K562 (cell line): ENCODE data around the gene PRSS38. TPM values are rescaled to one million over a fixed set of nuclear protein-coding genes. Genes with fewer than 3 reads are reported as not detected.
A peak's percentile ranks its signal among the peaks of the same experiment; 100 is the strongest.

Experiments used
- ATAC-seq: fragments of 200-7000 bp; cut with Tn5 transposase; 3 replicates; pipeline ENCODE4 v1.9.1; 2020; ENCODE audit warnings: moderate library complexity
- BruUV-seq: library from RNA; stranded (reverse); fragments of 400-500 nt; replicated peaks from 2 replicates; lab custom pipeline; 2021; lab: Mats Ljungman, UMichigan
- CTCF ChIA-PET: fragments of 300-600 bp; formaldehyde crosslinking; extraction: SDS; loops from one replicate; lab custom pipeline; 2021; ENCODE audit warnings: low intra/inter-chr PET ratio; lab: Yijun Ruan, JAX
- POLR2A ChIA-PET: fragments of 300-600, 350-650 bp; sonication (Branson Sonifier 250); formaldehyde crosslinking; extraction: SDS; loops from one replicate; lab custom pipeline; 2021; ENCODE audit warnings: antibody characterized with exemption, inconsistent platforms; lab: Yijun Ruan, JAX
- DNase-seq, 4 experiments: peaks; one replicate each; pipeline versions ENCODE4 v3.0.0 to v3.0.0-alpha.2; 2011 to 2018; ENCODE audit warnings: low spot score in 3 of 4, mixed read lengths in 3 of 4; ENCODE audit errors: extremely low read depth in 1 of 4
- FAIRE-seq: peaks from 2 replicates; lab custom pipeline; 2011; peaks lifted over from hg19 to GRCh38; lab: Jason Lieb, UNC
- H2AFZ ChIP-seq: 2 replicates; pipeline ENCODE4 v1.6.0; 2011; ENCODE audit warnings: low read depth, low read length, control low read depth, inconsistent platforms
- H3K27ac ChIP-seq: fragments of 200-600 bp; 3 replicates; pipeline ENCODE4 v1.8.0; 2011; ENCODE audit warnings: low read depth, mild to moderate bottlenecking, control low read depth, inconsistent platforms, low read length, moderate library complexity, mixed read lengths; ENCODE audit errors: extremely low read depth
- H3K27me3 ChIP-seq, 2 experiments: fragments of 300-600 bp in 1 of 2; 2 replicates in 1 of 2; 3 replicates in 1 of 2; pipeline versions ENCODE4 v1.6.0 to v1.8.0; 2011; ENCODE audit warnings: inconsistent platforms in 2 of 2, low read length in 2 of 2, mild to moderate bottlenecking in 1 of 2, mixed read lengths in 1 of 2, moderate library complexity in 1 of 2; ENCODE audit not compliant: control insufficient read depth in 2 of 2, insufficient read depth in 2 of 2
- H3K36me3 ChIP-seq: fragments of 300-600 bp; 3 replicates; pipeline ENCODE4 v1.8.0; 2011; ENCODE audit warnings: mild to moderate bottlenecking, low read length, inconsistent platforms; ENCODE audit not compliant: control insufficient read depth, insufficient read depth
- H3K4me1 ChIP-seq, 2 experiments: fragments of 200-600 bp in 1 of 2; replicated peaks in 1 of 2; 2 replicates in 1 of 2; 3 replicates in 1 of 2; pipeline versions ENCODE4 v1.5.1 to v1.8.0; 2011; ENCODE audit warnings: inconsistent platforms in 2 of 2, low read length in 2 of 2, mild to moderate bottlenecking in 1 of 2, mixed read lengths in 1 of 2, moderate library complexity in 1 of 2; ENCODE audit not compliant: control insufficient read depth in 2 of 2, insufficient read depth in 2 of 2
- H3K4me2 ChIP-seq: 2 replicates; pipeline ENCODE4 v1.6.1; 2011; ENCODE audit warnings: low read length, control low read depth, inconsistent platforms, mixed read lengths; ENCODE audit not compliant: insufficient read depth
- H3K4me3 ChIP-seq: fragments of 200-600 bp; sonication (generic), shearing (Covaris generic); 2 replicates; pipeline ENCODE4 v1.5.1; 2016; ENCODE audit warnings: control low read depth, inconsistent platforms
- H3K79me2 ChIP-seq: fragments of 200-600 bp; 3 replicates; pipeline ENCODE4 v1.8.0; 2011; ENCODE audit warnings: low read length, inconsistent platforms; ENCODE audit not compliant: control insufficient read depth, insufficient read depth
- H3K9ac ChIP-seq, 2 experiments: 2 replicates each; pipeline versions ENCODE4 v1.6.0 to v1.6.1; 2011; ENCODE audit warnings: low read depth in 2 of 2, low read length in 2 of 2, control low read depth in 1 of 2, inconsistent platforms in 1 of 2, mild to moderate bottlenecking in 1 of 2, mixed read lengths in 1 of 2; ENCODE audit not compliant: insufficient read depth in 1 of 2
- H3K9me1 ChIP-seq: one replicate; pipeline ENCODE4 v1.6.0; 2011; ENCODE audit warnings: inconsistent platforms, mild to moderate bottlenecking, low read length, moderate library complexity; ENCODE audit not compliant: control insufficient read depth, insufficient read depth
- H3K9me3 ChIP-seq: replicated peaks from 2 replicates; pipeline ENCODE4 v1.5.1; 2011; ENCODE audit warnings: low read depth, low read length, inconsistent platforms; ENCODE audit not compliant: control insufficient read depth, insufficient read depth
- H4K20me1 ChIP-seq: replicated peaks from 2 replicates; pipeline ENCODE4 v1.6.1; 2011; ENCODE audit warnings: low read length, inconsistent platforms, mixed read lengths; ENCODE audit not compliant: control insufficient read depth, insufficient read depth
- L3MBTL2 ChIP-seq: fragments of 450-650 bp; IDR thresholded peaks from 2 replicates; pipeline ENCODE4 v1.6.1; 2016; ENCODE audit warnings: mild to moderate bottlenecking, moderate library complexity
- SRSF9 ChIP-seq: fragments of 200-400 bp; formaldehyde crosslinking; IDR thresholded peaks from 2 replicates; pipeline ENCODE4 v1.6.1; 2017; ENCODE audit warnings: low read depth, low read length, borderline replicate concordance
- ZNF707 ChIP-seq: fragments of 250-450 bp; sonication (Bioruptor Pico); conservative IDR thresholded peaks from 2 replicates; pipeline ENCODE4 v1.8.0; 2022; ENCODE audit warnings: inconsistent platforms, mild to moderate bottlenecking, moderate library complexity
- WGBS: fragments of 100-300 bp; shearing (Covaris generic); methylation state at CpG from one replicate; pipeline ENCODE4 v1.1.6; 2016; ENCODE audit warnings: low coverage, mixed read lengths; ENCODE audit not compliant: insufficient coverage; ENCODE audit errors: missing lambda C conversion rate; 5-methylcytosine and 5-hydroxymethylcytosine counted together
- in situ Hi-C: fragments of 300-500 bp; cut with MboI; formaldehyde crosslinking; loops from 4 replicates; pipeline ENCODE4 v1.15.0; 2018; ENCODE audit warnings: inconsistent platforms, mixed read lengths
- intact Hi-C: fragments of 100-400 bp; cut with micrococcal nuclease; formaldehyde crosslinking; loops from 2 replicates; pipeline ENCODE4 v1.14.2; 2022
- polyA plus RNA-seq, 8 experiments: library from polyadenylated mRNA; depleted of rRNA in 4 of 8; stranded (reverse) in 5 of 8; unstranded in 3 of 8; fragments of >200 nt; fragmentation: Nextera tagmentation in 2 of 8; fragmentation: Illumina TruSeq in 1 of 8; extraction: Ambion mirVana in 2 of 8; extraction: Trizol in 1 of 8; gene quantifications; 2 replicates each; pipeline versions ENCODE4 v1.2.1 to v1.2.3, GENCODE V29; 2011 to 2014; ENCODE audit warnings: inconsistent platforms in 1 of 8, missing spikeins in 1 of 8
- total RNA-seq, 7 experiments: library from RNA; depleted of rRNA in 6 of 7; stranded (reverse); fragments of >200 nt in 6 of 7; fragmentation: Illumina TruSeq in 2 of 7; extraction: Trizol in 2 of 7; gene quantifications; 2 replicates each; pipeline versions ENCODE4 v1.2.1 to v1.2.3, GENCODE V29; 2011 to 2021; ENCODE audit warnings: low replicate concordance in 1 of 7
- TF ChIP-seq, protein P1 (sequence below): fragments of 250-450 bp; sonication (Bioruptor Pico); IDR thresholded peaks from 2 replicates; pipeline ENCODE4 v1.4.0; 2020; ENCODE audit warnings: mild to moderate bottlenecking, moderate library complexity
- TF ChIP-seq, protein P2 (sequence below): fragments of 450-650 bp; IDR thresholded peaks from 2 replicates; pipeline ENCODE4 v1.6.1; 2016; ENCODE audit warnings: low read depth
- TF ChIP-seq, protein P3 (sequence below): fragments of 450-650 bp; formaldehyde crosslinking; conservative IDR thresholded peaks from 2 replicates; pipeline ENCODE4 v1.4.0; 2022; ENCODE audit warnings: mild to moderate bottlenecking, missing genetic modification characterization

PRSS38 gene
- total and polyA plus RNA-seq, 9 of the 15 experiments (the other 6 are each of a cell fraction or from before 2014, with no cell fraction given) = 0.09 to 0.14 TPM; not detected in 7

DNA sequence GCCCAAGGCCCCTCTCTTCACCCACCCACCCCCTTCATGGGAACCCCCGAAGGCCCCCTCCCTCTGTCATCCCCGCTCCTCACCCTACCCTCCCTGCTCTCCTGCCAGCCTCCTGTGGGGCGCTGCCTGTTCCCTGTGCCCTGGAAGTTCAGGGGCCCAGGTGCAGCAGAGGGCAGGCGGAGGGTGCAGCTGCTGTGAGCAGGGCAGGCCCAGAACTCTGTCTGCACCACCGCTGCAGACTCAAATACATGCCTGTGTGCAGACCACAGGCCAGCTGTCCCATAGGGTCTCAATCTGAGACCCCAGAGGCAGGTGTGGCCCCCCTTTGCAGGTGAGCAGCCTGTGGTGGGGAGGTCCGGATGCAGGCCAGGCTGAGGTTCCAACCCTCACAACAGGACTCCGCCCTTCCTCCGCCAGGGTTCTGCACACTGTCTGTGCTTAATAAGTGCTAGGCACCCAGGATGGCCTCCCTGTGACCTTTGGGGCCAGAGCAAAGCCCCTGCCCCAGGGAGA is 69.7 kb downstream of the PRSS38 start:
- in situ Hi-C loops = no loop called here
- CTCF ChIA-PET = no interaction called here
- TF ChIP-seq L3MBTL2 (no peak), SRSF9 (no peak), ZNF707 (CRISPR knock-in tag) (0 out of 2 replicates have a peak, but pooled peaks have one; percentile 15)
- TF ChIP-seq, protein P1, sequence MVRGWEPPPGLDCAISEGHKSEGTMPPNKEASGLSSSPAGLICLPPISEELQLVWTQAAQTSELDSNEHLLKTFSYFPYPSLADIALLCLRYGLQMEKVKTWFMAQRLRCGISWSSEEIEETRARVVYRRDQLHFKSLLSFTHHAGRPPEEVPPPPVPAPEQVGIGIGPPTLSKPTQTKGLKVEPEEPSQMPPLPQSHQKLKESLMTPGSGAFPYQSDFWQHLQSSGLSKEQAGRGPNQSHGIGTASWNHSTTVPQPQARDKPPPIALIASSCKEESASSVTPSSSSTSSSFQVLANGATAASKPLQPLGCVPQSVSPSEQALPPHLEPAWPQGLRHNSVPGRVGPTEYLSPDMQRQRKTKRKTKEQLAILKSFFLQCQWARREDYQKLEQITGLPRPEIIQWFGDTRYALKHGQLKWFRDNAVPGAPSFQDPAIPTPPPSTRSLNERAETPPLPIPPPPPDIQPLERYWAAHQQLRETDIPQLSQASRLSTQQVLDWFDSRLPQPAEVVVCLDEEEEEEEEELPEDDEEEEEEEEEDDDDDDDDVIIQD (CRISPR knock-in tag) = no peak
- TF ChIP-seq, protein P2, sequence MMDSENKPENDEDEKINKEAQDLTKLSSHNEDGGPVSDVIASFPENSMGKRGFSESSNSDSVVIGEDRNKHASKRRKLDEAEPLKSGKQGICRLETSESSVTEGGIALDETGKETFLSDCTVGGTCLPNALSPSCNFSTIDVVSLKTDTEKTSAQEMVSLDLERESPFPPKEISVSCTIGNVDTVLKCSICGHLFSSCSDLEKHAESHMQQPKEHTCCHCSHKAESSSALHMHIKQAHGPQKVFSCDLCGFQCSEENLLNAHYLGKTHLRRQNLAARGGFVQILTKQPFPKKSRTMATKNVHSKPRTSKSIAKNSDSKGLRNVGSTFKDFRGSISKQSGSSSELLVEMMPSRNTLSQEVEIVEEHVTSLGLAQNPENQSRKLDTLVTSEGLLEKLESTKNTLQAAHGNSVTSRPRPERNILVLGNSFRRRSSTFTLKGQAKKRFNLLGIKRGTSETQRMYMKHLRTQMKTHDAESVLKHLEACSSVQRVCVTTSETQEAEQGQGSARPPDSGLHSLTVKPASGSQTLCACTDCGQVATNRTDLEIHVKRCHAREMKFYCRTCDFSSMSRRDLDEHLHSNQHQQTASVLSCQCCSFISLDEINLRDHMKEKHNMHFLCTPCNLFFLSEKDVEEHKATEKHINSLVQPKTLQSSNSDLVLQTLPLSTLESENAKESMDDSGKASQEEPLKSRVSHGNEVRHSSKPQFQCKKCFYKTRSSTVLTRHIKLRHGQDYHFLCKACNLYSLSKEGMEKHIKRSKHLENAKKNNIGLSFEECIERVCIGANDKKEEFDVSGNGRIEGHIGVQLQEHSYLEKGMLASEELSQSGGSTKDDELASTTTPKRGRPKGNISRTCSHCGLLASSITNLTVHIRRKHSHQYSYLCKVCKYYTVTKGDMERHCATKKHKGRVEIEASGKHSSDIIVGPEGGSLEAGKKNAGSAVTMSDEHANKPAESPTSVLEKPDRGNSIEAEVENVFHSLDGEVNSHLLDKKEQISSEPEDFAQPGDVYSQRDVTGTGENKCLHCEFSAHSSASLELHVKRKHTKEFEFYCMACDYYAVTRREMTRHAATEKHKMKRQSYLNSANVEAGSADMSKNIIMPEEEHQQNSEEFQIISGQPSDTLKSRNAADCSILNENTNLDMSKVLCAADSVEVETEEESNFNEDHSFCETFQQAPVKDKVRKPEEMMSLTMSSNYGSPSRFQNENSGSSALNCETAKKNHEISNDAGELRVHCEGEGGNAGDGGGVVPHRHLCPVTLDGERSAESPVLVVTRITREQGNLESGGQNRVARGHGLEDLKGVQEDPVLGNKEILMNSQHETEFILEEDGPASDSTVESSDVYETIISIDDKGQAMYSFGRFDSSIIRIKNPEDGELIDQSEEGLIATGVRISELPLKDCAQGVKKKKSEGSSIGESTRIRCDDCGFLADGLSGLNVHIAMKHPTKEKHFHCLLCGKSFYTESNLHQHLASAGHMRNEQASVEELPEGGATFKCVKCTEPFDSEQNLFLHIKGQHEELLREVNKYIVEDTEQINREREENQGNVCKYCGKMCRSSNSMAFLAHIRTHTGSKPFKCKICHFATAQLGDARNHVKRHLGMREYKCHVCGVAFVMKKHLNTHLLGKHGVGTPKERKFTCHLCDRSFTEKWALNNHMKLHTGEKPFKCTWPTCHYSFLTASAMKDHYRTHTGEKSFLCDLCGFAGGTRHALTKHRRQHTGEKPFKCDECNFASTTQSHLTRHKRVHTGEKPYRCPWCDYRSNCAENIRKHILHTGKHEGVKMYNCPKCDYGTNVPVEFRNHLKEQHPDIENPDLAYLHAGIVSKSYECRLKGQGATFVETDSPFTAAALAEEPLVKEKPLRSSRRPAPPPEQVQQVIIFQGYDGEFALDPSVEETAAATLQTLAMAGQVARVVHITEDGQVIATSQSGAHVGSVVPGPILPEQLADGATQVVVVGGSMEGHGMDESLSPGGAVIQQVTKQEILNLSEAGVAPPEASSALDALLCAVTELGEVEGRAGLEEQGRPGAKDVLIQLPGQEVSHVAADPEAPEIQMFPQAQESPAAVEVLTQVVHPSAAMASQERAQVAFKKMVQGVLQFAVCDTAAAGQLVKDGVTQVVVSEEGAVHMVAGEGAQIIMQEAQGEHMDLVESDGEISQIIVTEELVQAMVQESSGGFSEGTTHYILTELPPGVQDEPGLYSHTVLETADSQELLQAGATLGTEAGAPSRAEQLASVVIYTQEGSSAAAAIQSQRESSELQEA = no peak
- TF ChIP-seq, protein P3, sequence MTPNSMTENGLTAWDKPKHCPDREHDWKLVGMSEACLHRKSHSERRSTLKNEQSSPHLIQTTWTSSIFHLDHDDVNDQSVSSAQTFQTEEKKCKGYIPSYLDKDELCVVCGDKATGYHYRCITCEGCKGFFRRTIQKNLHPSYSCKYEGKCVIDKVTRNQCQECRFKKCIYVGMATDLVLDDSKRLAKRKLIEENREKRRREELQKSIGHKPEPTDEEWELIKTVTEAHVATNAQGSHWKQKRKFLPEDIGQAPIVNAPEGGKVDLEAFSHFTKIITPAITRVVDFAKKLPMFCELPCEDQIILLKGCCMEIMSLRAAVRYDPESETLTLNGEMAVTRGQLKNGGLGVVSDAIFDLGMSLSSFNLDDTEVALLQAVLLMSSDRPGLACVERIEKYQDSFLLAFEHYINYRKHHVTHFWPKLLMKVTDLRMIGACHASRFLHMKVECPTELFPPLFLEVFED (CRISPR knock-in tag) = no peak
- TF ChIP-seq, all 486 proteins: peak for 1
- no peak overlapping the region for H3K4me3 ChIP-seq
- no peaks in the 10 kb centered on the region for H3K9me1 ChIP-seq
- H4K20me1 ChIP-seq = no peaks in the 10 kb centered on the region
- peak; percentile 24 for ATAC-seq
- no peaks in the 10 kb centered on the region for H3K9me3 ChIP-seq
- peaks cover 5 to 7% of the 10 kb centered on the region in 2 experiments; a peak in 3 of 5 replicates for H3K27me3 ChIP-seq
- peak overlapping the region; percentile 61 for H3K27ac ChIP-seq
- H3K36me3 ChIP-seq = no peaks in the 10 kb centered on the region
- no peaks in the 10 kb centered on the region for H3K79me2 ChIP-seq
- H3K4me1 ChIP-seq = peaks cover 20 to 68% of the 10 kb centered on the region in 2 experiments
- WGBS = 58% methylated on average over 7 of the region's 8 CpGs
- no TSS peak for BruUV-seq
- H3K4me2 ChIP-seq = peak overlapping the region; percentile 54
- DNase-seq = no peak
- H2AFZ ChIP-seq = peak overlapping the region; percentile 98
- intact Hi-C loops = no loop called here
- POLR2A ChIA-PET = interaction anchor here (1.0 to 1.5 kb wide), 2 partner anchors 12 to 91 kb away, joined by 4 to 5 read pairs; no protein-coding TSS in a partner anchor
- no peak for FAIRE-seq
- peak overlapping the region; percentile 15 to 86; a peak in 3 of 4 replicates for H3K9ac ChIP-seq
